GM21825 (cell line): Measurements from ENCODE around the gene LCN9.

Experiments
- ATAC-seq: cut with Tn5 transposase; IDR thresholded peaks from one replicate; pipeline ENCODE4 v1.9.1; 2021; ENCODE audit warnings: mild to moderate bottlenecking, moderate library complexity; ENCODE audit not compliant: unreplicated experiment

LCN9 gene

DNA sequence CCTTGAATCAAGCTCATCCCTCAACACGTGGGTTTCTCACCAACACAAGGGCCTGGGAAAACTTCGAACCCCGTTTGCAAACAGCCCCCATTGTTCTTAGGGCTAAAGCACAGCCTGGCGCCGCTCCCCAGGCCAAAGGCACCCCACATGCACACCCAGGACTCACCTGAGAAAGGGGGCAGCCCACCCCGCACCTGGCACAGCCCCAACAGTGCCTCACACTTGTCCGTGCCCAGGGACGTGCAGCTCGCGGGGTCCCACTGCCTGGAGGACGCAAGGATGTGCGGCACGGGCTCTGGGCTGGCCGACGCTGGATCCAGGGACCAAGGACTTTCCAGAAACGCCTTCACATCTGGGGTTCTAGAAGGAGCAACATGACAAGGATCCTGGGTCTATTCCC lies 33.3 kb downstream of the LCN9 start:
- ATAC-seq, result no peak

DNA sequence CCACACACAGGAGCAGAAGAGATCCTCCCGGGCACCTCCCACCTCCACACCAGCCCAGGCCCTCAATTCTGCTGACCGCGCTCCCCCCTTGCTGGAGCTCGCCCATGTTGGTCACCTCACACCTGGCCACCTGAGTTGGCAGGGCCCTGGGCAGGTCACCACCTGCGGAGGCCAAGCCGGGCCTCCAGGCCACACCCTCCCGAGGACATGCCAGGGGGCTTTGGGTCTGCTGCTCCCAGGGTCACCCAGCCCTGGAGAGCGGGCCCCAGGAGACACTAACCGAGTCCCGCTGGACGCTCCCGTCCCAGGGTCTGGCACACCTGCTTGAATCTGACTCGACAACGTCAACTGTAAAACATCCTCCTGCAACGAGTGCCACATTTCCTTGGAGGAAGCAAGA lies 34.1 kb downstream of the LCN9 start:
- ATAC-seq, result no peak

DNA sequence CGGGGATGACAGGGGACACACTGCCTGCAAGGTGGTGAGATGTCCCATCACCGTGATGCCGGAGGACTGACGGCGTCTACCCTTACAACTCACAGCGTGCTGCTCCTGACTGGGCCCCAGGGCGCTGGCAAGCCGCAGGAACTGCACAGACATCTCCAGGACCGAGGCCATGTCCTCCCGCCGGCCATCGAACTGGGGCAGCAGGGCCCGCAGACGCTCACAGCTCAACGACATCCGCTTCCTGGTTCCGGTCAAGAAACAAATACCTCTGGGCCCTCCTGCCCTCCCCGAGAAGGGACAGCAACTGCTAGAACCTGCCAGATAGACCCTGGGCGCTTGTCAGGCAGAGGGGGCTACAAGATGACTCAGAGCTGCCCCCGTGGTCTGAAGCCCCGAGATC lies 35.1 kb downstream of the LCN9 start:
- ATAC-seq, result no peak

DNA sequence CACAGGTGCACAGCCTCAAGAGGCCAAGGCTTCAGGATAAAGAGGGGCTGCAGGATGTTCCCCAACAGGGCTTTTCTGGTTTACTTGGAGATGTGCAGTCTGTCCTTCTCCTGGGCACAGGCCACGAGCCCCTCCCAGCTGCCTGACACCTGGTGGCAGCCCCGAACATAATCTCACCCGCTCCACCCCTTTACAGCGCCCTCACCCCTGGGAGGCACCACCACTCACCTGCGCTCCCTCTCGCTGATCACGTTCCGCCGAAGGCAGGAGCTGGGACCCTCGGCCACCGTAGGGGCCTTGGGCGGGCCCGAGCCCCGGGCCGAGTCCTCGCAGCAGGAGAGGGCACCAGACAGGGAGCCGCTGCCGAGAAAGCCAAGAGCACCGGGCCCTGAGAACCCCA lies 35.7 kb downstream of the LCN9 start:
- ATAC-seq, result no peak

DNA sequence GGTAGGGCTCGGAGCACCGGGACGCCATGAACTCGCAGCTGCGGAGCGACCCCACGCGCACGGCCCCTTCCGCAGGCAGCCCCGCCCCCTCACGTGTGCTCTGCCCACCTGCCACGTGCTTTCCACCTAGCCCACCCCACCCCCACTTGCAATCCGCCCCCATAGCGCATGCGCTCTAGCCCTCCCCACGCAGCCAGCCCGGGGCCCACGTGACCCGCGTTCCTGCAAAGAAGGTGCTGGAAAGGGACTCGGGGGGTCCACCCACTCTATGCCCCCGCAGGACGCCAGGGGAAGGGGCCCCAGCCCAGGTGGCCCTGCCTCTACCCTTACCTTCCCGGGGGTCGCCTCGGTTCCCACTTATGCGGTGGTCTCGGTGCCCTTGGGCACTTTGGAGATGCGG lies 36.3 kb downstream of the LCN9 start, which contains the start of gene SOHLH1:
TSS of gene SOHLH1 (minus strand) at position 42 of the 400 bp plus-strand sequence. CDS start at position 28, 14 bp downstream.
- no peak for ATAC-seq

DNA sequence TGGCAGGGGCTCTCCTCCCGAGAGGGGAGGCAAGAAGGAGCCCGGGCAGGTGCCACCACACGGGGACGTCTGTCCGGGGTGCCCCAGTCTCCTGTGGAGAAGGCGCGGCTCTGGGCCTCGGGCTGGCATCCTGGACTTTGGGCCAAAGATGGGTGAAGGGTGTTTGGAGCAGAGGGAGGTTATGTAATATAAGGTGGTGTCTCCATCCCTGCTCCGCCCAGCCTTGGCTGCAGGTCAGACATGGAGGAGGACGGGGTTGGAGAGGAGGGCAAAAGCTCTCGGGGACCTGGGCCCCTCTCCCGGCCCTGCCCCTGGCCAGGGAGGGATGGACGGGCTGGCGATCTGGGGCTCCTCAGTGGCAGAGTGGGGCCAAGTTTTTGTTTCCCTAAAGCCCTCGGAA lies 37.4 kb downstream of the LCN9 start:
- ATAC-seq, result no peak

DNA sequence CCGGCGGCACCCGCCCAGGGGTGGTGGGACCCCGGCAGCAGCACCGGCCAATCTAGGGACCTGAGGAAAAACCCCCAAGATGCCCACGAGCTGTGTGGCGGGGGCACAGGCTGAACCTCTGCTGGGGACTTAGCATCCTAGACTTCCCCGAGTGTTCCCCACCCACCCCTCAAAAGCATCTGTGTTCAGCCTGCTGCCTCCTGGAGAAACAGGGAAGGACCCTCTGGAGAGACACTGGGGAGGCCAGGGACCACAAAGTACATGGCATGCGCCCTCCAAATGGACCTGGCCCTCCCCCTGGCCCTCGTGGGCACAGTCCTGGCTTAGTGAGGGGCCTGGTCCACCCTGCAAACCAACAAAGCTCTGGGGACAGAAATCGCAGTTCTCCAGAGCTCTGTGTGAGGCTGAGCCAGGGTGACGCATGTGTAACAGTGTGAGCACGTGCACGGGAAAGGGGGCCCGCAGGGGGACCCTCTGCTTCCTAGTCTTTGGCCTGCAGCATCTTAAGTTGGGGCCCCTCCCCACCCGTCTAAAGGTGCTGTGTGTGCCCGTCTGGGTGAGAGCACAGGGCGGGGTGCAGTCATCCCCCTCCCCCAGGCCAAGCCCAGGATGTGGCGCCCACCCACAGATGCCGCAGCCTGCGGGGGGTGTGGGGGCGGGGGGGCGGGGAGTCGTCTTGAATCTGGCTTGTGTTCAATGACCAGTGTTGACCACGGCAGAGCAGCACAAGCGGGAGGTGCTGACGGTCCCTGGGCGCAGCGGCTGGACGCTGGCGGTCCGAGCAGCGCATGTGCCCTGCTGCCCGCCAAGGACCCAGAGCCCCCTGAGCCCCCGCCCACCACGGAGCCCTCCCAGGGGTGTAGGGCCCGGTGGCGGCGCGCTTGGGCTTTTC lies 38.2 kb downstream of the LCN9 start:
- no peak for ATAC-seq

DNA sequence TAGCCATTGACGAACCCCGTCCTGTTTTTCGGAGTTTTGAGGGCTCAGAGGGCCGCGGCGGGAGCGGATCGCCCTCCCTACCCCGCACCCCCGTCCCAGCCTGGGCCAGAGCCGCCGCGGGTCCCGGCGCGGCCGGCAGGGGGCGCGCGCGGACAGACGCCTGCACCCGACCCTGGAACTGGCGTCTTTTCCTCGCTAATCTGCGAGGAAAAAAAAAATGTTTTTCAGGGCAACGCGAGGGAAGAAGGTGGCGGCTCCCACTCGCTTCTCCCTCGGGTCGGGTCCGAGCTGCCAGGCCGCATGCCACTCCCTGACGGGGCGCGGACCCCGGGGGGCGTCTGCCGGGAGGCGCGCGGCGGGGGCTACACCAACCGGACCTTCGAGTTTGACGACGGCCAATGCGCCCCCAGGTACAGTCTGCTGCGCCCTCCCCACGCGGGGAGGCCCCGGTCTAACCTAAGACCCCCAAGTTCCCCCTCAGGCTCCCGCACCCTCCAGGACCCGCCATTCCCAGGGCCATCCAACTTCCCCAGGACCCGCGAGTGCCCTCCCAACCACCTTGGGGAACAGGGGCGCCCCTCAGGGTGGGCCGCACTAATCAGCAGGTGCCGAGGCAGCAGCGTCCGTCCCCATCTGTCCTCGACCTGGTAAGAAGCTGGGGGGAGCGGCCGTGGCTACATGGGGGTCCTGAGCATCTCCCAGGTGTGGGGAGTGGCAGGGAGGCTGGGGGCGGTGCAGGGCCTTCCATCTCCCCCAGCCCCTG lies 39.0 kb downstream of the LCN9 start, which contains the start of gene KCNT1:
TSS of gene KCNT1 (plus strand) at position 227 of the 763 bp plus-strand sequence. CDS start at position 301, 74 bp downstream.
- ATAC-seq, result no peak

DNA sequence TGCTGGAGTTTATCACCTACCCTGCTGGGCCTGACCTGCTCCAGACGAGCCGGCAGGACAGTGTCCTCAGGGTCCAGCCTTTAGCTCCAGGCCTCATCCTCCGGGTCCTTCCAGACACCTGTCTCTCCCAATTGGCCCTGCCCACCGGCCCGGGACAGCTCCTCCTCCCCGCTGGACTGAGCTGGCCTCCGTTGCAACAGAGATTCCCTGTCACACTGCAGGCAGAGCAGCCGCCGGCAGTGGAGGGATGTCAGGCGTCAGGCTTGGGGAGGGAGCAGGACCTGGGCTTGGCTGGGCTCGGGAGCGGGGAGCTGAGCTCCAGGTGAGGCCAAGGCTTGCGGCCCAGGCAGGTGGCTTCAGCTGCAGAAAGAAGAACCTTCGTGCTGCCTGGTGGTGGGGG lies 40.6 kb downstream of the LCN9 start:
- no peak for ATAC-seq

DNA sequence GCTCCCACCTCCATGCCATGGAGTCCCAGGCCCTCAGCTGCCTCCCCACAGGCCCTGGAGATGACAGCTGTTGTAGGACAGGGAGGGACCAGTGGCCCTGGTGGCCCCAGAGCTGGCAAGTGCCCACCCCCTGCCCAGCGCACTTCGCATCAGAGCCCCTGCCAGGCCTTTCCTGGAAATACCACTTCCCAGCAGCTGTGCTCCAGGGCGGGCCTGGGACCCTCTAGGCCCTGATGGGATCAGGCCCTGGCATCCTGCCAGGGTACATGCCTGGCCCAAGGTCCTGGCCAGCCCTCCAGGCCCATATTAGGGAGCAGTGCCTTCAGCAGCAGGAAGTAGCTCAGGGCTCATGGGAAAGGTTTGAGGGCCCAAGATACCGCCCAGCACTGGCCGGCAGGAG lies 41.4 kb downstream of the LCN9 start:
- ATAC-seq, result no peak

DNA sequence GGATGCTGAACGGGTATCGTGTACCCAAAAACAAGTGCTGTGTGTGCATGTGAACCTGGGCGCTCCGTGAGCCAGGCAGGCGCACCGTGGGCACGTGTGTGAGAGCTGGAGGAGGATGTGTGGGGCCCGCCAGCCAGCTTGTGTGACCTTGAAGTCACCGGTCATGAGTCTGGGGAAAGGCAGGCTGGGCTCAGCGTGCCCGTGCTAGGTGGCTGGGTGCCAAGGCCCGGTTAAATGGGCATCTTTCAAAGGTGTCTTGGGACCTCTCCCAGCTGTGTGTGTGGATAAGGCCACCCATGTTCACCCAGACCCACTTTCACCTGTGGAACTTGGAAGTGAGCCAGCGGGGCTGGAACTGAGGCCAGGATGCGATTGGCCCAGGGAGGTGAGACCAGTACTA lies 42.3 kb downstream of the LCN9 start:
- ATAC-seq, result no peak

DNA sequence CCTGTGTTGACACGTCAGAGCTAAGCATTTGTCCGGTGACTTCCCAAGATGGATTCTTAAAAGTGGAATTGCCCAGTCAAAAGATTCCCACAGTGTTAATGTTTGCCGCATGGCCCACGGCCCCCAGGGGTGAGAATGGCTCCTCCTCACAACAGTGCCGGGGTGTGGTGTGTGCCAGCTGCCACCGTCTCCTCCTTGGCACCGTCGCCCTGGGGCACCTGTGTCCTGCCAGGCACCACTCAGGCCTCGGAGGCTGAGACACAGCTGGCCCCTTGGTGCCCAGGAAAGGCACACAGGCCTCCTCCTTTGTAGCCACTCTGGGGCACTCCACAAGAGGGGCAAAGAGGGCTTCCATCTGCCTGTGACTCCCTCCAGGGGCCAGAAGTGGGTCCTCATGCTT lies 43.2 kb downstream of the LCN9 start:
- no peak for ATAC-seq

DNA sequence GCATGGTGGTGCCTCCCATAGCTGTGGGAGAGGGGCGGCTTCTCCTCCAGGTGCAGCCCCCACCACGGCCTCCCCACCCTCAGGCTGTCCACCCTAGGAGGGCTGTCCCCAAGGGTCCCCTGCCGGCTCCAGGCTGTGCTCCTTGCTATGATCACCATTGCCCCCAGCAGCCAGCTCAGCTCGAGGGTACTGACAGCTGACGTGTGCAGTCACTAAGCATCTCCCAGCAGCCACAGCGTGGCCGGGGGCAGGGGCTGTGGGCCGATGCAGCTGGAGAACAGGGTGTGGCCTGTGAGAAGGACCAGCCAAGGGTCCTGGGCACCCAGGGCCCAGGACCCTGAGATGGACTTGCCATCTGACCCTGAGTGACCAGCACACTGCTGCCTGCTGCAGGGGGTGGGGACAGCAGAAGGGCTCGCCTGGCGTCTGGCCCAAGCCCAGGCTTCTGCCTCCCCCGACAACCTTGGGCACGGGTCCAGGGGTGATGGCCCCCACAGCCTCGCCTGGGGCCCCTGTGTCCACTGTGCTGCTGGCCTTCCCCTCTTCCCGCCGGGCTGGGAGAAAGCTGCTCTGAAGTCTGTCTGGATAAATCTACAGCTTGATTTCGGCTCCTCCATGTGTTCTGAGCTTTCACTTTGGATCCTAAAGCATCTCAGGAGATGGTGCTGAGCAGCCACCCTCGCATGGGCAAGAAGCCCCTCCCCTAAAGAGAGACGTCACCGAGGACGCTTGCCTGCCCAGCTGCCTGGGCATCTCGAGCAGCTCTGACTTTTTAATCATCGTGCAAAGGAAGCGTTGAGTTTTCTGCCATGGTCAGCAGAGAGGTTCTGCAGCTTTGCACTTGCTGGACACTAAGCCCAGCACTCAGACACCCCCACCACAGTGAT lies 44.4 kb downstream of the LCN9 start:
- ATAC-seq, result no peak

DNA sequence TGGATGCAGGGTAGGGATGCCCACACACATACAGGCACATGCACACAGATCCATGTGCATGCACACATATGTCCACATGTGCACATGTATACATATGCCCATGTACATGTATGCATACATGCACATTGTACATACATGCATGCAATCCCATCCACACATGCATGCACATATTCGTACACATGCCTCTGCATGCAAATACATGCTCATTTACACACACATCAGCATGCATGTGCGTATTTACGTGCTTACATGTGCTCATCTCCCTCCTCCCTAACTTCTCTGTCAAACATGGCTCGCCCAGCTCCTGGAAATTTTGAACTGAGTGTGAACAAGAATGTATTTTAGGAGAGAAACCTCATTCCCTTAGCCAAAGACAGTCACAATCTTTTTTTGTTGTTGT lies 45.1 kb downstream of the LCN9 start:
- ATAC-seq, result no peak

DNA sequence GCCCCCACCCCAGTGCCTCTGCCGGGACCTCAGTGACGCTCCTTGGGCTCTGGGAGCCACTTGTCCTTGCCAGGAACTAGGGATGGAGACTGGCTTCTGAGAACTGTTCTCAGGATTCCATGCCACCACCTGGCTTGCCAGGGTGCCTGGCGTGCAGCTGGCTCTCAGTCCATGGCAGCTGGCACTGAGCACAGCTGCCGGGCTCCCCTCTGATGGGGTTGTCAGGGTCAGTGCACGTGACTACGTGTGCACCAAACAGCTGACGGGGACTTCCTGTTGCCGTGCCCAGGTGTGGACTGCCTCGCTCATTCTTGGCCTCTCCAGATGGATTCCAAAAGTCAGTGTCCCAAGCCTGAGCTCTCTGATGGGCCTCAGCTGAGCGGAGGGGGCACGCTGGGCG lies 48.3 kb downstream of the LCN9 start:
- ATAC-seq, result no peak

DNA sequence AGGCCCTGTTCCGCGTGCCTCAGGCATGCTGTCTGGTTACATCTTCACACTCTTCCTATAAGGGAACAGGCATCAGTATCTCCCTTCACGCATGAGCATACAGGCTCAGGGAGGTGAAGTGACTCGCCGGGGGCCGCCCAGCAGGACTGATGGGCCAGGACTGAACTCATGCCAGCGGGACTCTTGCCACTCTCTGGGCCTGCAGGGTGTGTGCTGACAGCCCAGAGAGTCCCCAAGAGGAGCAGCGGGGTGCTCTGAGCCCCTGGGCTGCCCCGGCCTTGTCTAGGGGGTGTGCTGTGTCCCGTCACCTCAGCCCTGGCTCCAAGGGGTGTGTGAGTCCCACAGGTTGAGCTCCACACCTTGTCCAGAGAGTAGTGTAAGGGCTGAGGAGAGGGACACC lies 48.8 kb downstream of the LCN9 start:
- no peak for ATAC-seq

DNA sequence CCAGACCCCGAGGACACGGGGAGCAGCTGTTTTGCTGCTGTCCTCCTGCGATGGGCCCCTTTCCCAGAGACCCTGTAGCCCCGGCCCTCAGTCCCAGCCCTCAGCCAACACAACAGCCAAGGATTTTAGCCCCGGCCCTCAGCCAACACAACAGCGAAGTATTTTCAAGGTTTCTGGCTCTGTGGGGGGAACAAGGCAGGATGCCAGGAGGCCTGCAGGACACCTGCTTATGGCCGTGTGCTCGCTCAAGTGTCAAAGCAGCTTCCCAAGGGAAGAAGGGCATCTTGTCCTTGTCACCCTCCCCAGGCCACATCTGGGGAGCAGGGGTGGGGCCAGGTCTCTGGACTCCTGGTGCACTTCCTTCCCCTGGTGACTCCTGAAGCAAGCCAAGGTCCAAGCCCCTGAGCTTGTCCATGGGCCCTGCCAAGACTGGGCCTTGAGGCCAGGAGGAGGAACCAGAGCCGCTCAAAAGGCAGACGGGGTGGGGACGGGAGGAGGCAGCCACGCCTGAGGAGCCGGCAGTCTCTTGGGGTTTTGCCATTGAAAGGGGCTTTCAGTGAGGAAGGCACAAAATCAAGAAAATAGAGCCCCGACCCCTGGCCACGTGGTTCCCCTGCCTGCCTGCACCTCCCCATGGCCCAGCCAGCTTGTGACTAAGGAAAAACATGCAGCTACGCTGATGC lies 49.6 kb downstream of the LCN9 start:
- no peak for ATAC-seq

DNA sequence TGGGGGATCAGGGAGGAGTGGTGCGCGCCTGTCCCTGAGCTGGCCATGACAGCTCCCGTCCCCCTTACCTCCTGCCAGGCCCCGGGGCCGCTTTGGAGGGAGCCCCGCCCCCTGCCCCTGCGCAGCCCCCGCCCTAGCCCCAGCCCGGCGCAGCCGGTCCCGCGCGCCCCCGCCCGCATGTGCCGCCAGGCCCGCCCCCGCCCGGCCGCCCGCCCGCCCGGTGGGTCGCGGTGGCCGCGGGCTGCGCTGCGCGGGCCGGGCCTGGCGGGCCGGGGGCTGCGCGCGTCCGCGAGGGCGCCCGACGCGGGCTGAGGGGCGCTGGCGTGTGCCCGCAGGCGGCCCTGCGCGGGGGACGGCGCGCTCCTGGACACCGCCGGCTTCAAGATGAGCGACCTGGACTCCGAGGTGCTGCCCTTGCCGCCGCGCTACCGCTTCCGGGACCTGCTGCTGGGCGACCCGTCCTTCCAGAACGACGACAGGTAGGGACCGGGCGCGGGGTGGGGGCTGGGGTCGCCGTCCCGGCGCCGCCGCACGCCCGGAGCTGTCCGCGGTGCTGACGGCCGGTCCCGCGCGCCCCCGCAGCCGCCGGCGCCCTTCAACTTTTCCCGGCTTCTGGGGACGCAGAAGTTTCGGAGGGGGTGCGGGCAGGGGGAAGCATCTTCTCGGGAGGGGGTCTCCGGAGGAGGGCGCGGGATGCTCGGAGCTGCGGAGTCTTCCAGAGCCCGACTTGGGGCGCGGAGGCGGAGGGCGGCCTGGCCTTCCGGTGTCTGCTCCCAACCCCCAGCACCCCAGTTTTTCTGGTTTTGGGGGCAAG lies 51.3 kb downstream of the LCN9 start:
- ATAC-seq, result no peak

DNA sequence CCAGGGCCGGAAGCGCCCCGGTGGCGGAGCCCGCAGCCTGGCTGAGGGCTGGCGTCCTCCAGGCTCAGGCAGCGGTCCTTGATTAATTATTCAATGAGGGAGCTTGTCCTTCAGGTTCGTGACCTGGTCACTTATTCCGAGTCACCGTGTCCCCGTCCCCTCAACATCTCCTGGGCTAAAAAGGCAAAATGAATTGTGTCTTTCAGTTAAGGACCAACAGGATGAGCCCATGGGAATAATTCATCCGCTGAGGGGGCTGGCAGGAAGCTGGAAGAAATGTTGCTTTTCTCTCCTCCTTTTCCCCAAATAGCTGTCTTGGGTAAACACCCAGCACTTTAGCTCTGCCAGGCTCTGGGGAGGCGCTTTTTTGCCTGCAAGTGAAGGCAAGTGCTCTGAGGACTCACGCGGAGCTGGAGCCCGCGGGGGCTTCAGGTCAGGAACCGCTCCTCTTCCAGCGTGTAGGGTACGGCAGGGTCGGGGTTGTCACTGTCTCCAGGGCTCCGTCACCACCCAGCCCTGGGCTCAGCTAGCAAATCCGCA lies 52.0 kb downstream of the LCN9 start:
- no peak for ATAC-seq
